Activated T-cell treated with anti-CD3 and anti-CD28 coated beads, Interleukin-2, amount 50 U/mL, for 1 hour (primary cell): ENCODE results near the gene CDKN2C.
"Not testable (repeated sequence)": the region's sequence is repeated elsewhere in the genome, so short reads cannot be mapped to it uniquely, and the experiment has no call there.

Experiments used
- DNase-seq: peaks from one replicate; pipeline ENCODE4 v3.0.0-alpha.2; 2020

CDKN2C gene

DNA sequence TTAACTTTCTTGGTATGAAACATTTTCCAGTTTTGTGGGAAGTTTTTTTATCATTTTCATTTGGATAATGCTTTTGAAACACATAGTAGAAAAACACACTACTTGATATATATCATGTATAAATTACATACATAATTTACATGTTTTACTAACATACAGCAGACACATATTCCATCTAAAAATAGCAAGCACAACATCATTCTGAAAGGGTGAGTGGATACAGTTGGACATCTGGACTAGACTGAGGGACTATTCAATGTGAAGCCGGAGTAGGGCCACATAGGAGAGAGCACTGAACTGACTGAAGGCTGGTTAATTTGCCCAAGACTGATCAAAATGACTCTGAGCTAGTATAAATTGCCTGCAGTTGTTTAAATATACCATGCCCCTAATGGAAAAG, 11.7 kb downstream of the CDKN2C start:
- DNase-seq: no peak

DNA sequence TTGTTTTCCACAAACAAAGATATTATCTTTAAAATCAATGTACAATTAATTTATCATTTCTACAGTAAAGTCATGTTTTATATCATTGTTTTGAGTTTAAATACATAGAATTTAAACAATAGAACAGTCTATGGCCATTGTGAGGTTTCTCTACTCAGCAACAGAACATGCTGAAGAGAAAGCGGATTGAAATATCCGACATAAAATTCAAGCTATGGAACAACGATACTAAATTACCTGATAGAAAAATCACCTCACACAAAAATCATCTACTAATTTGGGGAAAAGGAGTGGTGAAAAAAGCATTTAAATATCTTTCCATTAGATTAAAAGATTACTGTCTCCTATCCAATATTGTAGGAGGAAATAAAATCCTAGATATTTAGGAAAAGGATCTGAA, 12.6 kb downstream of the CDKN2C start:
- DNase-seq: no peak

- DNase-seq: no peak
Measured at GRCh38 chr1:50983219-50983802, 13.3 kb downstream of the CDKN2C start.

DNA sequence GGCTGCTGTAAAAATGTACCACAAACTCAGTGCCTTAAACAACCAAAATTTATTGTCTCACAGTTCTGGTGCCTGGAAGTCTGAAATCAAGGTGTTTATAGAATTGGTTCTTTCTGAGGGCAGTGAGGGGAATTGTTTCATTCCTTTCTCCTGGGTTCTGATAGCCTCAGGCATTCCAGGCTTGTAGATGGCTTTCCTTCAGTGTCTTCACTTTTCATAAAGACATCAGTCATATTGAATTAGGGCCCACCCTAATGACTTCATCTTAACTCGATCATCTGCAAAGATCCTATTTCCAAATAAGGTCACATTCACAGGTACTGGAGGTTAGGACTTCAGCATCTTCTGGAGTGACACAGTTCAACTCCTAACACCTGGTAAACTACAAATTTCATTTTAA, 15.0 kb downstream of the CDKN2C start:
- no peak for DNase-seq

DNA sequence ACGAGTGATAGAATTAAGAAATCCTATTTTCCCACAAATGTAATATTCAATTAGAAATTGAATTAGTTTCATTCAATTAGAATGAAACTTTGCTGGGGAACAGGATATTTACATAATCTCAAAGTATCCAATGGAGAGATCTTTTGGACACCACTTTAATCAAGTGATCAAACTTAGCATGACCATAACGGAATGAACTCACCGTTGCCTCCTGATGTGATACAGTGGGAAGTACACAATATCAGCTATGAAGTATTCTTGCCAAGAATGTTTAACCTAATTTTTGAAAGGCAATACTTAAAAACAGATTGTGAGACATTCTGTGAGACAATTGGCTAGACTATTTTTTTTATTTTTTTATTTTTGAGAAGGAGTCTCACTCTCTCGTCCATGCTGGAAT, 16.6 kb downstream of the CDKN2C start:
- DNase-seq: no peak

DNA sequence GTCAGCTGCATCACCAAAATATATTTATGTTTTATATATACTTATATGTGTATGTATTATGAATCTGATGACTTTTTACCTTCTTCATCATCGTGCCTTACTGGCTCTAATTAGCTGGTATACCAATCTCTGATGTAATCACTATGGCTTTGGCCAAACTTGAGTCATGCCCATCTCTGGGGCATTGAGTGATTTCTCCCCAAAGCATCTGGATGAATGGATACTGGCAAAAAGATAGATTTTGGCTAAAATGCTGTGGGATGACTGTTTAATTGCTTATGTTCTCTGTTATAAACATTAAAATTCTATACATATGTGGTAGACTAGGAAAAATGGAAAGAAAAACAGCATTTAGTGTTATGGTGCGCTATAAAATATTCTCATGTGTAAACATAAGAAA, 19.6 kb downstream of the CDKN2C start:
- no peak for DNase-seq

- no peak for DNase-seq
Measured at GRCh38 chr1:50992532-50993318, 22.7 kb downstream of the CDKN2C start.

GRCh38 chr1:50993645-50994044, 23.6 kb downstream of the CDKN2C start:
- no peak for DNase-seq

DNA sequence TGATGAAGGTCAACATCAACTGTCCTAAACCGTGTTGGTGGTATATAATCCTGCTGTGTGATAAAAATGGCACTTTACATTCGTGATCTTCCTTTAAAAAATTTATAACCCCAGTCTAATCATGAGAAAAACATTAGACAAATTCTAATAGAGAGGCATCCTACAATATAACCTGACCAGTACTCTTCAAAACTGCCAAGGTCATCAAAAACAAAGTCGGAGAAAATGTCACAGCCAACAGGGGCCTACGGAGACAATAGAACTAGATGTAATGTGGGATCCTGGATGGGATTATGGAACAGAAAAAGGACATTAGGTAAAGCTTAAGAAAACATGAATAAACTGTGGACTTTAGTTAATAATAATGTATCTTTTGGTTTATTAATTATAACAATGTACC, 25.0 kb downstream of the CDKN2C start:
- DNase-seq: no peak

GRCh38 chr1:50995651-50996050, 25.6 kb downstream of the CDKN2C start:
- DNase-seq: no peak

DNA sequence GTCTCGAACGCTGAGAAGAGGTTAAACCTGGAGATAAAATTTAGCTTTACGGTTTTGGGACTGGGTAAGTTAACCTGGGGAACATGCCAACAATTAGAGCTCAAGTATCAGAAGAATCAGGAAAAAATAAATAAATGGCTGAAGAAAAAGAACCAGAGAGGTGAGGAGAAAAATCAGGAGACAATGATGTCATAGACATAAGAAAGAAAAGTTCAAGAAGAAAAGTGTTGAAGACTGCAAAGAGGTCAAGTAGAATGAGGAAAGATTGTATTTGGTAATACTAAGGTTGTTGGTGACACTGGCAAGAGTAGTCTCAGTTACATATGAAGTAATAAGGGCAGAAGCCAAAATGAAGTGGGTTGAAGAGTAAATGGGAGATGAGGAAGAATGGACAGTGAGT, 26.0 kb downstream of the CDKN2C start:
- DNase-seq: no peak

GRCh38 chr1:50999375-50999774, 29.3 kb downstream of the CDKN2C start:
- not testable (repeated sequence) for DNase-seq

DNA sequence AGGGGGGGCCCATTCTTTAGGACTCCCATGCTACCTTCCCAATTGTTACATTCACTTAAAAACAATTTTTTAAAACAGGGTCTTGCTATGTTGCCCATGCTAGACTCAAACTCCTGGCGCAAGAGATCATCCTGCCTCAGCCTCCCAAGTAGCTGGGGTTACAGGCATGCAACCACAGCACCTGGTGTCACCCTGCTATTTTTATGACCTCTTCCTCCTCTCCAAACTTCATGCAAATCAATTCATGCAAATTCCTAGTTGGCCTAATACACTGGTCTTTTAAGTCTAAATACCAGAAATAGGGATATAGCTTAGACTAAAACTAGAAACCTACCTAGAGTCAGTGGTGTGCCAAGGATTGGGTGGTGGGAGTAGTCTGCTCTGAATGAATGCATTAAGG, 30.1 kb downstream of the CDKN2C start:
- DNase-seq: no peak

DNA sequence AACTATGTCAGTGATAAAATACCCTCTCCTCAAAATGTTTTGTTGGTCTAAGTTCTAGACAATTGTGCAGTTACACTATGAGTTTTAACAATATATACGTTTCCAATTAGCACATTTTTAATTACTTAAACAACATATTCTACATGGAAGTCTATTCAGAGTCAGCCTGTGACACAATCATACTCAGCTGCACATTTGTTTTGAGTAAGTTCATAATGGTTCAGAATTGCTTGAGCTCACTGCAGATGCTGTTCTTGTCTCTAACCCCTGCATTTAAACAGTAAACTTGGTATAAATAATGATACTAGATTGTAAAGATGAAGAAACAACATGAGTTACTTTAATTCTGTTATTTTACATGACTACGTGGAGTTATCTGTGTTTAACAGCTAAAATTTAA, 30.6 kb downstream of the CDKN2C start:
- no peak for DNase-seq

- DNase-seq: no peak
Measured at GRCh38 chr1:51002516-51002915, 32.5 kb downstream of the CDKN2C start.

GRCh38 chr1:51005549-51005948, 35.5 kb downstream of the CDKN2C start:
- not testable (repeated sequence) for DNase-seq

GRCh38 chr1:51009381-51009780, 39.3 kb downstream of the CDKN2C start:
- DNase-seq: no peak

DNA sequence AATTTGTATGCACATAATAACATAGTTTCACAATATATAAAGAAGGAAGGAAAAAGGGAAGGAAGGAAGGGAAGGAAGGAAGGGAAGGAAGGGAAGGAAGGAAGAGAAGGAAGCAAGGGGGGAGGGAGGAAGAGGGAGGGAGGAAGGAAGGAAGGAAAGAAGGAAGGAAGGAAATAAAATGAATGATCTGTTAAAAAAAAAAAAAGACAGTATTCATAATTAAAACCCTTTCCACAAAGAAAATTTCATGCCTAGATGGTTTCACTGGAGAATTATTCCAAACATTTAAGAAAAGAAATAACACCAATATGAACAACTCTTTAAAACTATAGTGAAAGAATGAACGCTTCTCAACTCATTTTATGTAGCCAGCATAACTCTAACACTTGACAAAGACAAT, 44.8 kb downstream of the CDKN2C start:
- no peak for DNase-seq

- DNase-seq: no peak
Measured at GRCh38 chr1:51019811-51020210, 49.8 kb downstream of the CDKN2C start.
